IMR-90 (cell line): ENCODE data around the gene BICD1. TPM values are rescaled to one million over a fixed set of nuclear protein-coding genes. Genes with fewer than 3 reads are reported as not detected.

Source experiments
- ATAC-seq: fragments of 200-7000 bp; cut with Tn5 transposase; 2 replicates; pipeline ENCODE4 v1.9.1; 2020; ENCODE audit warnings: low read depth, mild to moderate bottlenecking, moderate library complexity
- BruUV-seq: library from RNA; stranded (reverse); fragments of 400-500 nt; replicated peaks from 2 replicates; lab custom pipeline; 2021; lab: Mats Ljungman, UMichigan
- CTCF ChIA-PET: fragments of 300-600 bp; formaldehyde crosslinking; extraction: SDS; loops from one replicate; lab custom pipeline; 2021; ENCODE audit warnings: antibody characterized with exemption; lab: Yijun Ruan, JAX
- POLR2A ChIA-PET: fragments of 300-600 bp; sonication (Branson Sonifier 250); formaldehyde crosslinking; loops from one replicate; lab custom pipeline; 2022; ENCODE audit warnings: antibody characterized with exemption; ENCODE audit not compliant: unreplicated experiment; lab: Charles Lee
- DNase-seq: peaks from one replicate; pipeline ENCODE4 v3.0.0; 2013
- H2AFZ ChIP-seq: replicated peaks from 2 replicates; pipeline ENCODE3; 2013; ENCODE audit warnings: low read length, mild to moderate bottlenecking; ENCODE audit not compliant: poor library complexity
- H2AK5ac ChIP-seq: 2 replicates; pipeline ENCODE4 v1.6.1; 2013; ENCODE audit warnings: low read depth, low read length, inconsistent platforms
- H2AK9ac ChIP-seq: replicated peaks from 2 replicates; pipeline ENCODE3; 2013; ENCODE audit warnings: mild to moderate bottlenecking, low read depth, low read length, moderate library complexity; ENCODE audit not compliant: poor library complexity
- H2BK120ac ChIP-seq: 2 replicates; pipeline ENCODE4 v1.6.1; 2013; ENCODE audit warnings: low read depth, low read length, inconsistent platforms
- H2BK15ac ChIP-seq: 3 replicates; pipeline ENCODE4 v1.6.1; 2013; ENCODE audit warnings: low read depth, low read length, inconsistent platforms
- H2BK20ac ChIP-seq: 2 replicates; pipeline ENCODE4 v1.6.1; 2013; ENCODE audit warnings: low read depth, mild to moderate bottlenecking, inconsistent platforms, low read length, moderate library complexity
- H2BK5ac ChIP-seq: 2 replicates; pipeline ENCODE4 v1.6.1; 2013; ENCODE audit warnings: mild to moderate bottlenecking, low read depth, low read length, inconsistent platforms; ENCODE audit not compliant: poor library complexity, severe bottlenecking
- H3K14ac ChIP-seq: replicated peaks from 2 replicates; pipeline ENCODE4 v1.6.1; 2013; ENCODE audit warnings: low read depth, low read length, inconsistent platforms
- H3K18ac ChIP-seq: 2 replicates; pipeline ENCODE4 v1.6.1; 2013; ENCODE audit warnings: low read depth, low read length, control low read depth
- H3K23ac ChIP-seq: 2 replicates; pipeline ENCODE4 v1.6.1; 2013; ENCODE audit warnings: low read depth, low read length, inconsistent platforms
- H3K27ac ChIP-seq: 2 replicates; pipeline ENCODE4 v1.5.1; 2013; ENCODE audit warnings: mild to moderate bottlenecking, control low read depth, low read length; ENCODE audit not compliant: insufficient read depth
- H3K27me3 ChIP-seq: 2 replicates; pipeline ENCODE4 v1.6.1; 2013; ENCODE audit warnings: low read length; ENCODE audit not compliant: control insufficient read depth, insufficient read depth
- H3K36me3 ChIP-seq: 2 replicates; pipeline ENCODE4 v1.6.1; 2013; ENCODE audit warnings: low read length, mixed read lengths; ENCODE audit not compliant: control insufficient read depth, insufficient read depth
- H3K4ac ChIP-seq: 2 replicates; pipeline ENCODE4 v1.6.1; 2013; ENCODE audit warnings: low read depth, low read length, inconsistent platforms
- H3K4me1 ChIP-seq: 2 replicates; pipeline ENCODE4 v1.6.1; 2013; ENCODE audit warnings: low read length, mixed read lengths; ENCODE audit not compliant: control insufficient read depth, insufficient read depth
- H3K4me2 ChIP-seq: 2 replicates; pipeline ENCODE4 v1.6.1; 2013; ENCODE audit warnings: low read depth, mild to moderate bottlenecking, control low read depth, low read length, moderate library complexity
- H3K4me3 ChIP-seq: 2 replicates; pipeline ENCODE4 v1.5.1; 2013; ENCODE audit warnings: low read depth, mild to moderate bottlenecking, control low read depth, low read length, moderate library complexity; ENCODE audit not compliant: insufficient read depth
- H3K56ac ChIP-seq: 2 replicates; pipeline ENCODE4 v1.6.1; 2013; ENCODE audit warnings: low read length, inconsistent platforms; ENCODE audit not compliant: insufficient read depth; ENCODE audit errors: extremely low read depth
- H3K79me1 ChIP-seq, 2 experiments: 2 replicates each; pipeline ENCODE4 v1.6.1; 2013; ENCODE audit warnings: low read length in 2 of 2, inconsistent platforms in 1 of 2, low read depth in 1 of 2
- H3K9ac ChIP-seq: 2 replicates; pipeline ENCODE4 v1.6.1; 2013; ENCODE audit warnings: low read depth, low read length, control low read depth
- H3K9me1 ChIP-seq: 2 replicates; pipeline ENCODE4 v1.6.1; 2013; ENCODE audit warnings: low read length, inconsistent platforms; ENCODE audit not compliant: insufficient read depth
- H3K9me3 ChIP-seq: 2 replicates; pipeline ENCODE4 v1.6.1; 2013; ENCODE audit warnings: low read length; ENCODE audit not compliant: control insufficient read depth, insufficient read depth
- H4K20me1 ChIP-seq: 2 replicates; pipeline ENCODE4 v1.6.1; 2013; ENCODE audit warnings: low read length, inconsistent platforms; ENCODE audit not compliant: insufficient read depth
- H4K5ac ChIP-seq: 2 replicates; pipeline ENCODE4 v1.6.1; 2013; ENCODE audit warnings: mild to moderate bottlenecking, low read depth, low read length, control low read depth
- H4K8ac ChIP-seq, 2 experiments: 2 replicates each; pipeline ENCODE4 v1.6.1; 2013; ENCODE audit warnings: low read depth in 2 of 2, low read length in 2 of 2, control low read depth in 1 of 2, inconsistent platforms in 1 of 2
- H4K91ac ChIP-seq: 2 replicates; pipeline ENCODE4 v1.6.1; 2013; ENCODE audit warnings: low read depth, low read length, inconsistent platforms; ENCODE audit not compliant: insufficient read depth
- CEBPB ChIP-seq: IDR thresholded peaks from 2 replicates; pipeline ENCODE4 v1.6.1; 2012; ENCODE audit warnings: low read depth, low read length, improper control_type of control experiment
- ELK1 ChIP-seq: fragments of 150-350 bp; IDR thresholded peaks from 2 replicates; pipeline ENCODE4 v1.6.1; 2016; ENCODE audit warnings: low read depth, mild to moderate bottlenecking, low read length, moderate library complexity, borderline replicate concordance
- FOS ChIP-seq: fragments of 150-350 bp; IDR thresholded peaks from 2 replicates; pipeline ENCODE4 v1.6.1; 2016; ENCODE audit warnings: low read depth, low read length
- MAZ ChIP-seq: IDR thresholded peaks from 2 replicates; pipeline ENCODE4 v1.6.1; 2012; ENCODE audit warnings: low read depth, mild to moderate bottlenecking, low read length, improper control_type of control experiment, moderate library complexity, borderline replicate concordance
- MXI1 ChIP-seq: IDR thresholded peaks from 2 replicates; pipeline ENCODE4 v1.6.1; 2012; ENCODE audit warnings: low read depth, mild to moderate bottlenecking, low read length, moderate library complexity, borderline replicate concordance
- NFE2L2 ChIP-seq: fragments of 150-350 bp; IDR thresholded peaks from 2 replicates; pipeline ENCODE4 v1.6.1; 2016; ENCODE audit warnings: low read depth, mild to moderate bottlenecking, low read length
- POLR2A ChIP-seq: IDR thresholded peaks from 2 replicates; pipeline ENCODE4 v1.6.1; 2012; ENCODE audit warnings: mild to moderate bottlenecking, low read depth, low read length
- RAD21 ChIP-seq: IDR thresholded peaks from 2 replicates; pipeline ENCODE4 v1.6.1; 2012; ENCODE audit warnings: low read length, improper control_type of control experiment
- RCOR1 ChIP-seq: IDR thresholded peaks from 2 replicates; pipeline ENCODE4 v1.6.1; 2012; ENCODE audit warnings: mild to moderate bottlenecking, low read length, improper control_type of control experiment; ENCODE audit not compliant: insufficient replicate concordance
- RFX5 ChIP-seq: IDR thresholded peaks from 2 replicates; pipeline ENCODE4 v1.8.0; 2012; ENCODE audit warnings: low read depth, mild to moderate bottlenecking, low read length, moderate library complexity
- SMC3 ChIP-seq: fragments of 150-350 bp; IDR thresholded peaks from 2 replicates; pipeline ENCODE4 v1.6.1; 2016; ENCODE audit warnings: low read depth, mild to moderate bottlenecking, antibody characterized with exemption, low read length, moderate library complexity
- USF2 ChIP-seq: fragments of 150-350 bp; IDR thresholded peaks from 2 replicates; pipeline ENCODE4 v1.6.1; 2017; ENCODE audit warnings: mild to moderate bottlenecking, antibody characterized with exemption, low read length, low read depth
- WGBS, 2 experiments: methylation state at CpG; one replicate each; pipeline versions ENCODE4 v1.1.5 to v1.1.7; 2013; ENCODE audit warnings: missing lambda C conversion rate in 2 of 2; ENCODE audit not compliant: insufficient read length in 1 of 2; ENCODE audit errors: extremely low coverage in 2 of 2; 5-methylcytosine and 5-hydroxymethylcytosine counted together
- dilution Hi-C: fragments of 300-500 bp; cut with HindIII; formaldehyde crosslinking; loops from one replicate; pipeline ENCODE4 v1.14.3; 2018; ENCODE audit warnings: low sequenced_read_pairs; ENCODE audit not compliant: unreplicated experiment
- in situ Hi-C: fragments of 300-500 bp; cut with MboI; formaldehyde crosslinking; loops from 3 replicates; pipeline ENCODE4 v1.14.3; 2019; ENCODE audit warnings: low sequenced_read_pairs, inconsistent platforms, mixed read lengths
- intact Hi-C: fragments of 100-400 bp; cut with micrococcal nuclease; formaldehyde crosslinking; loops from 2 replicates; pipeline ENCODE4 v1.10.0; 2022
- polyA plus RNA-seq, 3 experiments: library from polyadenylated mRNA; depleted of rRNA; stranded (reverse); fragments of >200 nt; gene quantifications; 2 replicates each; pipeline ENCODE4 v1.2.3, GENCODE V29; 2012; ENCODE audit warnings: low replicate concordance in 1 of 3
- total RNA-seq: library from RNA; depleted of rRNA; stranded (reverse); fragments of >200 nt; gene quantifications from 2 replicates; pipeline ENCODE4 v1.2.3, GENCODE V29; 2012

Gene BICD1
- total and polyA plus RNA-seq, 2 of the 4 experiments (the other 2 are of a cell fraction): 17.2 to 21.8 TPM

GRCh38 chr12:32223941-32224340, 117.3 kb downstream of the BICD1 start:
- H4K5ac ChIP-seq: no peak overlapping the region
- no peak overlapping the region for H4K8ac ChIP-seq
- no peak overlapping the region for H4K91ac ChIP-seq
- peaks cover 21 to 39% of the 10 kb centered on the region in 2 experiments for H3K79me1 ChIP-seq
- peaks cover 13% of the 10 kb centered on the region for H3K36me3 ChIP-seq
- no peak overlapping the region for H3K56ac ChIP-seq
- no peak overlapping the region for H3K4me2 ChIP-seq
- in situ Hi-C loops: no loop called here
- ChIA-PET POLR2A (no interaction called here), CTCF (interaction anchor here (0.6 kb wide), 1 partner anchor 510 kb away, joined by 3 read pairs; no protein-coding TSS in a partner anchor)
- H3K4me3 ChIP-seq: no peak overlapping the region
- no peak overlapping the region for H2AFZ ChIP-seq
- H2AK9ac ChIP-seq: no peak overlapping the region
- ATAC-seq (no peak), DNase-seq (no peak)
- no peak overlapping the region for H3K9ac ChIP-seq
- H3K4me1 ChIP-seq: no peaks in the 10 kb centered on the region
- intact Hi-C loops: no loop called here
- H3K27ac ChIP-seq: no peak overlapping the region
- no peak overlapping the region for H3K14ac ChIP-seq
- no CpG with 5 or more reads among the region's 1 CpG for WGBS, 2 experiments
- H3K18ac ChIP-seq: no peak overlapping the region
- H2BK120ac ChIP-seq: no peak overlapping the region
- TF ChIP-seq ELK1 (no peak), POLR2A (no peak), NFE2L2 (no peak), CEBPB (no peak), RCOR1 (no peak), MAZ (no peak), FOS (no peak), MXI1 (no peak), SMC3 (no peak), USF2 (no peak), RFX5 (no peak), RAD21 (no peak)
- H2BK20ac ChIP-seq: no peak overlapping the region
- H2AK5ac ChIP-seq: no peak overlapping the region
- H4K20me1 ChIP-seq: no peaks in the 10 kb centered on the region
- dilution Hi-C loops: no loop called here
- no peak overlapping the region for H2BK5ac ChIP-seq
- no peak overlapping the region for H3K4ac ChIP-seq
- H3K23ac ChIP-seq: no peak overlapping the region
- BruUV-seq: no TSS peak
- no peak overlapping the region for H2BK15ac ChIP-seq
- H3K27me3 ChIP-seq: no peaks in the 10 kb centered on the region
- peaks cover 8% of the 10 kb centered on the region; the same call in 1 of the 2 replicates for H3K9me1 ChIP-seq
- no peaks in the 10 kb centered on the region for H3K9me3 ChIP-seq
